ENCODE measurements around the gene TRIM64.
"Not testable (repeated sequence)": the region's sequence is repeated elsewhere in the genome, so short reads cannot be mapped to it uniquely, and the experiment has no call there.

Gene TRIM64, protein sequence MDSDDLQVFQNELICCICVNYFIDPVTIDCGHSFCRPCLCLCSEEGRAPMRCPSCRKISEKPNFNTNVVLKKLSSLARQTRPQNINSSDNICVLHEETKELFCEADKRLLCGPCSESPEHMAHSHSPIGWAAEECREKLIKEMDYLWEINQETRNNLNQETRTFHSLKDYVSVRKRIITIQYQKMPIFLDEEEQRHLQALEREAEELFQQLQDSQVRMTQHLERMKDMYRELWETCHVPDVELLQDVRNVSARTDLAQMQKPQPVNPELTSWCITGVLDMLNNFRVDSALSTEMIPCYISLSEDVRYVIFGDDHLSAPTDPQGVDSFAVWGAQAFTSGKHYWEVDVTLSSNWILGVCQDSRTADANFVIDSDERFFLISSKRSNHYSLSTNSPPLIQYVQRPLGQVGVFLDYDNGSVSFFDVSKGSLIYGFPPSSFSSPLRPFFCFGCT

DNA sequence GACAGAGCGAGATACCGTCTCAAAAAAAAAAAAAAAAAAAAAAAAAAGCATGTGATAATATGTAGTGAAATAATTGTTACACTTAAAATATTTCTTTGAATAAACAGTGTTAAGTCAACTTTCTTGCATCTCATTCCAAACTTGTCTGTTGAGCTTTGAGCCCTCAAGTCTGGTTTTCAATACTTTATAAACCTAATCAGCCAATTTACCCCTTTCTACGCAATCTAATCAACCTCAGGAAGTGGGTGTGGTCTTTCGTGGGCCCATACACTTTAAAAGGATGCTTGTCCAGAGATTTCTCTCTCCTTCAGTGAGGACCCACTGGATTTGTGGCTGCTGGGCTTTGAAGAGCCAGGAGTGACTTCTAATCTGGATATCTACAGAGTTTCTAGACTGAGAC is at the start of gene TRIM64:
Gene TRIM64, plus strand, starts transcription at position 301 of the 400 bp plus-strand sequence. CDS start 2,467 bp downstream, outside the sequence.
- not testable (repeated sequence) for DNase-seq (ENCODE audit: low read depth); H3K4me3 ChIP-seq (ENCODE audit: low read length)

DNA sequence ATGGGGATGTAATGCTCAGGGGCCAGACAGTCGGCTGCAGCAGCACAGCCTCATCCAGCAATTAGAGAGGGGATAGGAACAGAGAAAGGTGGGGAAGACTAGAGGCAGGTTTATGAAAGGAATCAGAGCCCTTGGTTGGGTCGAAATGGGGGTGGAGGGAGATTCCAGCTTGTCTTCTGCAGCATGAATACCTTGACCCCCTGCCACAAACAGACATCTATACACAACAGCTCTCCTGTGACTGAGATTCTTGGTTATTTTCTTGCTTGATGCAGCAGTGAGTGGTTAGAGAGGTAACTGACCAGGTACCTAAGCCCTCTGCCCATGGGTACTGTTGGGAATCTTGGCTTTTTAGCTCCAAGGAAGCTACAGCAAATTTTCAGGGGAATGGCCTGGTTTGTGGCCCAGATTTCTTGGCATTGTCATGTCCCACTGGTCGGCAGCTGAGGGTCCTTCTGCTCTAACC is 43.6 kb upstream of the TRIM64 start, which contains the start of gene TRIM49D1:
Gene TRIM49D1, minus strand, starts transcription at position 51 of the 466 bp plus-strand sequence. CDS start 4,535 bp downstream, outside the sequence.
- no peak for DNase-seq (ENCODE audit: low read depth)
- TF ChIP-seq, protein P1, sequence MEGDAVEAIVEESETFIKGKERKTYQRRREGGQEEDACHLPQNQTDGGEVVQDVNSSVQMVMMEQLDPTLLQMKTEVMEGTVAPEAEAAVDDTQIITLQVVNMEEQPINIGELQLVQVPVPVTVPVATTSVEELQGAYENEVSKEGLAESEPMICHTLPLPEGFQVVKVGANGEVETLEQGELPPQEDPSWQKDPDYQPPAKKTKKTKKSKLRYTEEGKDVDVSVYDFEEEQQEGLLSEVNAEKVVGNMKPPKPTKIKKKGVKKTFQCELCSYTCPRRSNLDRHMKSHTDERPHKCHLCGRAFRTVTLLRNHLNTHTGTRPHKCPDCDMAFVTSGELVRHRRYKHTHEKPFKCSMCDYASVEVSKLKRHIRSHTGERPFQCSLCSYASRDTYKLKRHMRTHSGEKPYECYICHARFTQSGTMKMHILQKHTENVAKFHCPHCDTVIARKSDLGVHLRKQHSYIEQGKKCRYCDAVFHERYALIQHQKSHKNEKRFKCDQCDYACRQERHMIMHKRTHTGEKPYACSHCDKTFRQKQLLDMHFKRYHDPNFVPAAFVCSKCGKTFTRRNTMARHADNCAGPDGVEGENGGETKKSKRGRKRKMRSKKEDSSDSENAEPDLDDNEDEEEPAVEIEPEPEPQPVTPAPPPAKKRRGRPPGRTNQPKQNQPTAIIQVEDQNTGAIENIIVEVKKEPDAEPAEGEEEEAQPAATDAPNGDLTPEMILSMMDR (IDR thresholded peaks at IDR 0.05; ENCODE audit: insufficient read depth, low read depth, low read length, missing control alignments) = no peak
- H3K4me3 ChIP-seq (ENCODE audit: low read length) = no peak within 1 kb of the TSS

DNA sequence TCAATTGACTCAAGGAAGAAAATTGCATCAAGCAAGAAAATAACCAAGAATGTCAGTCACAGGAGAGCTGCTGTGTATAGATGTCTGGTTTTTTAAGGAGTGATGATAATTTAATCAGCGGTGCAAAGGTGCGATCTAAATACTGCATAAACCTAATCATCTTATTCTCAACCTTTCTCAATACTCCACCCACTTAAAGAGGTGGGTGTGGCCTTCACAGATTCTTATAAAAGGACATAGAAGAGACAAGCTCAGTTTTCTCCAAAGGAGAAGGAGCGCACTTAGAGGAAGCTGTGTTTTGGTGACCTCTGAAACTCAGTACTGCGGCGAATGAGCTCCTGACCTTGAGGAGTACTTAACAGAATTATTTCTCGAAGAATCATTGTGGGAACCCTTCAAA is 42.1 kb upstream of the TRIM64 start, which contains the start of gene TRIM49D2:
Gene TRIM49D2, plus strand, starts transcription at position 301 of the 400 bp plus-strand sequence. CDS start 2,698 bp downstream, outside the sequence.
- not testable (repeated sequence) for DNase-seq (ENCODE audit: low read depth); H3K4me3 ChIP-seq (ENCODE audit: low read length)

DNA sequence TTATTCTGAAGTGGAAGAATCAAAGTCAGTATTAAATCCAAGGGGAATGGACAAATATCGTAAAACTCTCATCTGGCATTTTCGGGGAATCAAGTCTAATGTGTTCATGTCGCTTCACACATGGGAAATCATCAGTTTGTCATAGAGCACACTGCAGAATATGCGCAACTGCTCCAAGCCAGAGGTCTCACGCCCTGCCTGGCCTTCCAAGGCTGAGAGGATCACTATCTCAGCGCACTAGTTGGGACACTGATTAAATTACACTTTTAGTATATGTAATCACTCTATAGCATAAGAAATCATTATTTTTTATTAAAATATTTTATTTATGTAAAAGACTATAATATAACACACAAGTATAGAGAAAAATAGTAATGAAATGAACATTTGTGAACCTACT is 5.0 kb upstream of the TRIM64 start:
- not testable (repeated sequence) for H3K4me3 ChIP-seq (ENCODE audit: low read length); DNase-seq (ENCODE audit: low read depth)

All from epithelial cell of esophagus (primary cell).